ENCODE data around the gene GPR101. TPM values are rescaled to one million over a fixed set of nuclear protein-coding genes. Genes with fewer than 3 reads are reported as not detected.

GPR101 gene, protein sequence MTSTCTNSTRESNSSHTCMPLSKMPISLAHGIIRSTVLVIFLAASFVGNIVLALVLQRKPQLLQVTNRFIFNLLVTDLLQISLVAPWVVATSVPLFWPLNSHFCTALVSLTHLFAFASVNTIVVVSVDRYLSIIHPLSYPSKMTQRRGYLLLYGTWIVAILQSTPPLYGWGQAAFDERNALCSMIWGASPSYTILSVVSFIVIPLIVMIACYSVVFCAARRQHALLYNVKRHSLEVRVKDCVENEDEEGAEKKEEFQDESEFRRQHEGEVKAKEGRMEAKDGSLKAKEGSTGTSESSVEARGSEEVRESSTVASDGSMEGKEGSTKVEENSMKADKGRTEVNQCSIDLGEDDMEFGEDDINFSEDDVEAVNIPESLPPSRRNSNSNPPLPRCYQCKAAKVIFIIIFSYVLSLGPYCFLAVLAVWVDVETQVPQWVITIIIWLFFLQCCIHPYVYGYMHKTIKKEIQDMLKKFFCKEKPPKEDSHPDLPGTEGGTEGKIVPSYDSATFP
- total RNA-seq (not detected), polyA plus RNA-seq (not detected)
- long read RNA-seq, donor 1: 0 reads
- long read RNA-seq, donor 2: 0 reads

DNA sequence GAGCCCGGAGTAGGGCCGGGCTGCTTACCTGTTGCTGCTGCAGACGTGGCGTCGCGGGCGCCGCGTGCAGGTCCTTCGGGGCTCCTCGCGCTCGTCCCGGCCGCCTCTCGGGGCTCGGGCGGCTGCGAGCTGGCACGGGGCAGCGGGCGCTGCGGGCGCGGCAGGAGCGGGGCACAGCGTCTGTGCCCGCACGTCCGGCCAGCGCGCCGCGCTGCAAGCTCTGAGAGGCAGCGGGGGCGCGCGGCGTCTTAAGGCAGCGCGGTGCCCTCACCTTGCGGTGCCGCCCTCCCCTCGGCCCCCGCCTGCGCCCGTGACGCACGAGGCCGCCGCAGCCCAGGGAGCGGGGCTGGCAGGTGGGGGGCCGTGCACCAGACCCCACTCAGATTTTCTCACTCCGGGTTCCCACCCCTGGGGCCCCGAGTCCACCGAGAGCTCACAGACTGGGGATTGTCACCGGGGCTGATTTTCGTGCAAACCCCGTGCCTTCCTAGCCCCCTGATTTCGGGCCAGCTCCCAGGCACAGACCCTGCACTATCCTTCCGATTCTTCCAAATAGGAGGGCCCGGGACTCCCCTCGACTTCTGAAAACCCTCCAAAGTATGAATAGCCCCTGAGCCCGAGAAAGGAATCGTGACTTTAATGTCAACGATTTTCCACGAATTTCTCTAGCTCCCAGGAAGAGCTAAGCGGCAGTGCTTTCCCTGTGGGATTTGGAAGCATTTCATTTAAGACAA, at the start of gene GPR101:
Gene GPR101, minus strand, starts transcription at position 222 of the 734 bp plus-strand sequence. CDS start 2,321 bp downstream, outside the sequence.
- H3K27ac ChIP-seq: no peak within 1 kb of the TSS
- H3K4me3 ChIP-seq: peak within 1 kb of the TSS in 4 of 8 donors; percentile 5 to 61 (median 20)
- peaks cover 0 to 69% (median 42%) of the 10 kb centered on the region in 7 donors for H3K27me3 ChIP-seq (replicated peaks in 1 of 7)
- no peaks in the 10 kb centered on the region for H3K9me3 ChIP-seq
- H3K36me3 ChIP-seq: no peaks in the 10 kb centered on the region
- no peak for DNase-seq
- peaks cover 0 to 31% (median 18%) of the 10 kb centered on the region in 6 donors for H3K4me1 ChIP-seq
- TF ChIP-seq POLR2A (IDR thresholded peaks at IDR 0.05) (no peak), POLR2AphosphoS5 (IDR thresholded peaks at IDR 0.05) (no peak)
- TF ChIP-seq, protein P1, sequence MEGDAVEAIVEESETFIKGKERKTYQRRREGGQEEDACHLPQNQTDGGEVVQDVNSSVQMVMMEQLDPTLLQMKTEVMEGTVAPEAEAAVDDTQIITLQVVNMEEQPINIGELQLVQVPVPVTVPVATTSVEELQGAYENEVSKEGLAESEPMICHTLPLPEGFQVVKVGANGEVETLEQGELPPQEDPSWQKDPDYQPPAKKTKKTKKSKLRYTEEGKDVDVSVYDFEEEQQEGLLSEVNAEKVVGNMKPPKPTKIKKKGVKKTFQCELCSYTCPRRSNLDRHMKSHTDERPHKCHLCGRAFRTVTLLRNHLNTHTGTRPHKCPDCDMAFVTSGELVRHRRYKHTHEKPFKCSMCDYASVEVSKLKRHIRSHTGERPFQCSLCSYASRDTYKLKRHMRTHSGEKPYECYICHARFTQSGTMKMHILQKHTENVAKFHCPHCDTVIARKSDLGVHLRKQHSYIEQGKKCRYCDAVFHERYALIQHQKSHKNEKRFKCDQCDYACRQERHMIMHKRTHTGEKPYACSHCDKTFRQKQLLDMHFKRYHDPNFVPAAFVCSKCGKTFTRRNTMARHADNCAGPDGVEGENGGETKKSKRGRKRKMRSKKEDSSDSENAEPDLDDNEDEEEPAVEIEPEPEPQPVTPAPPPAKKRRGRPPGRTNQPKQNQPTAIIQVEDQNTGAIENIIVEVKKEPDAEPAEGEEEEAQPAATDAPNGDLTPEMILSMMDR (IDR thresholded peaks at IDR 0.05 in 8 of 11, conservative IDR thresholded peaks at IDR 0.05 in 3 of 11): no peak
- WGBS, 5 donors: 3 to 40% (median 11%) methylated on average over 9 to 68 of the region's 68 CpGs
- intact Hi-C loops (cut with DNase I; ENCODE audit: low total_unique reads): no loop called here

DNA sequence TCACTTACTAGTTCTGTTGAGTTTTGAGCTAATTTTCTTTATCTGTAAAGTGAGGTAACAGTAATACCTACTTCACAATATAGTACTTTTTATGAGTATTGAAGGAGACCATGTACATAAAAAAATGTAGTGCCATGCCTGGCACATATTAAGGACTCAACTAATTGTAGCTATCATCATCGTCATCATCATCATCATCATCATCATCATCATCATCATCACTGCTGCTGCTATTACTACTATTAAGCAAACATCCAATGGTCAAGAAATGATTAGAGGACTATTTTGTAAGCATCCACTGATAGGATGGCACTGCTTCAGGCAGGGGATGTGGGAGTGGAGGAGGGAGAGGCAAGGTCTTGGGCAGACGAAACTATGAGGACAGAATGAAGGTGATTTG, 47.4 kb upstream of the GPR101 start:
- H3K27ac ChIP-seq: no peak overlapping the region
- 63 to 81% (median 80%) methylated on average over 2 of the region's 2 CpGs for WGBS, 5 donors

DNA sequence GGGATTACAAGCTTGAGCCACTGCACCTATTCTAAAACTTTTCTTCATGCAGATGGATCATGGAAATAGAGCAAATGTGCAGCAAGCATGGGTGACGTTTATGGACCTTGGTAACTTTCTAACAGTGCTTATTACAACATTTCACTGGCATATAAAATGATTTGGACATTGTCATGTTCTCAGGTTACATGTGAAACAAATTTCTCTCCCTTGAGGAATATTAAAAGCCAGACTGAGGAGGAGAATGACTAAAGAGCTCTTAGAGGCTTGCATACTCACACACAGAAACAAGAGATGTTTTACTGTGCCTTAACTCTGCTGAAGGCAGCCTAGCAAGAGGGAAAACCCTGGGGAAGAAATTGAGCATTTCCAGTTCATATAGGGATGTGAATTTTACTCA, 38.6 kb upstream of the GPR101 start:
- intact Hi-C loops (cut with DNase I; ENCODE audit: low total_unique reads): no loop called here
- WGBS, 5 donors: 36 to 68% (median 56%) methylated on average over 1 of the region's 1 CpG
- Histone ChIP-seq H3K36me3 (no peaks in the 10 kb centered on the region), H3K9me3 (no peaks in the 10 kb centered on the region), H3K4me3 (no peak overlapping the region), H3K4me1 (no peaks in the 10 kb centered on the region), H3K27me3 (replicated peaks in 1 of 7) (peaks cover 0 to 9% (median 0%) of the 10 kb centered on the region in 7 donors), H3K27ac (no peak overlapping the region)
- no peak for DNase-seq
- TF ChIP-seq, protein P1 (IDR thresholded peaks at IDR 0.05 in 8 of 11, conservative IDR thresholded peaks at IDR 0.05 in 3 of 11): no peak
- TF ChIP-seq POLR2AphosphoS5 (IDR thresholded peaks at IDR 0.05): no peak
- no peak for TF ChIP-seq POLR2A (IDR thresholded peaks at IDR 0.05)

More for the DNA sequence above, 47.4 kb upstream of the GPR101 start:
- no peak overlapping the region for H3K4me3 ChIP-seq
- DNase-seq: no peak
- TF ChIP-seq POLR2AphosphoS5 (IDR thresholded peaks at IDR 0.05) (no peak), POLR2A (IDR thresholded peaks at IDR 0.05) (no peak)
- TF ChIP-seq, protein P1 (IDR thresholded peaks at IDR 0.05 in 8 of 11, conservative IDR thresholded peaks at IDR 0.05 in 3 of 11): no peak
- H3K27me3 ChIP-seq (replicated peaks in 1 of 7): no peaks in the 10 kb centered on the region
- H3K9me3 ChIP-seq: no peaks in the 10 kb centered on the region
- H3K4me1 ChIP-seq: no peaks in the 10 kb centered on the region
- no peaks in the 10 kb centered on the region for H3K36me3 ChIP-seq
- intact Hi-C loops (cut with DNase I; ENCODE audit: low total_unique reads): no loop called here

Data from spleen (tissue), 13 donors.